GM19468 (cell line): ENCODE data around the gene RAP1GAP2.
"Not testable (repeated sequence)": the region's sequence is repeated elsewhere in the genome, so short reads cannot be mapped to it uniquely, and the experiment has no call there.

ENCODE experiments used
- ATAC-seq: cut with Tn5 transposase; IDR thresholded peaks from one replicate; pipeline ENCODE4 v1.9.1; 2021; ENCODE audit warnings: mild to moderate bottlenecking, moderate library complexity, moderate number of reproducible peaks; ENCODE audit not compliant: unreplicated experiment; ENCODE audit errors: extremely low read depth

RAP1GAP2 gene

GRCh38 chr17:3032258-3033247 lies 236.3 kb downstream of the RAP1GAP2 start:
- no peak for ATAC-seq

- no peak for ATAC-seq
Measured at GRCh38 chr17:3033248-3033640, 237.0 kb downstream of the RAP1GAP2 start.

DNA sequence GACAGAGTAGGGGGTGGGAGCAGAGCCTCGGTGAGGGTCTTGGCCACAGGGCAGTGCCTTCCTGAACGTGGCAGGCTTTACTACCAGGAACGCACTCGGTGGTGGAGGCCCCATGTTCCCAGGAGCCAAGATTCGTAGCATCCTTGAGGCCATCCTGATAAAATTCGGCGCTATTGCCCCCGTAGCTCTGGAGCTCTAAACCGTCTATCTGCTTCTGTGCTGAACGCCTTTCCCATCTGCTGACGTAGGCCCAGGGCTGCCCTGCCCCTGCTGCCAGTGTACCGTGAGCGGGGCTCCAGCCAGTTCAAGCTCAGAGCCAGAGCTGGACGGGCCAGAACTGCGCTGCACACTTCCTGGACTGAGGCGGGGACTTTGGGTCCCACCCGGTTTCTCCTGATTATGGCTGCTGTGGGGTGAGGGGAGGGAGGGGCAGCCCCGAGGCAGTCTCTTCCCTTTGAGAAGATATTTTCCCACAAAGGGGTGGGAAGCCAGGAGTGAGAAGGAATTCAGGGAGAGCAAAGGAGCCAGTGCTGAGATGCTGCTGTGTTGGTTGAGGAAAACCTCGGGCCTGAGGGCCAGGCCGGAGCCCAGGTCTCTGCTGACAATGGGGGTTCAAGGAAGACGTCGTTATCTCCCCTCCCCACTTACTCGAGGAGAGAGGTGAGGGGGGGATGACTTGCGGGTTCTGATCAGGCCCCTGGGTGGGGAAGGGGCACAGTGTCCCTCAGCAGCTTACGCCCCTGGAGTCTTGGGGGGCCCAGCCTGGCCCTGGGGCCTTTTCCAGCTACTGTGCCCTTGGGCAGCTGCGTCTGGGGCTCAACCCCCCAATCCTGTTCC lies 237.7 kb downstream of the RAP1GAP2 start:
- no peak for ATAC-seq

DNA sequence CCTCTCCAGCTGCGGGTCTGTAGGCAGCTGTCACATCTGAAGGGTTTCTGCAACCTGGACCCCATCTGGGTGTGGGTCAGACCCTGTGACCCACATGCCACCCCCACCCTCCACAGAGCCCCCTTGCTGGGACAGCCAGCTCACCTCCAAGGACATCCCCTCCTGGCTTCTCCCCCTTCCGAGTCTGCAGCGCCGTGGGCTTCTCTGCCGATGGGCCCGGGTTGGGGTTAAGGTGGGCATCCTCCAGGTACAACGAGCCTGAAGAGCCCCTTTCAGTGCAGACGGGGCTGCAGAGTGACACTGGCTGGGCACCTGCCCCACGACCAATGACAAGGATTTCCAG lies 238.3 kb downstream of the RAP1GAP2 start:
- no peak for ATAC-seq

- ATAC-seq: no peak
Measured at GRCh38 chr17:3035256-3035967, 239.2 kb downstream of the RAP1GAP2 start.

GRCh38 chr17:3035968-3036280 lies 239.7 kb downstream of the RAP1GAP2 start:
- ATAC-seq: no peak

GRCh38 chr17:3036800-3037199 lies 240.6 kb downstream of the RAP1GAP2 start:
- ATAC-seq: no peak

DNA sequence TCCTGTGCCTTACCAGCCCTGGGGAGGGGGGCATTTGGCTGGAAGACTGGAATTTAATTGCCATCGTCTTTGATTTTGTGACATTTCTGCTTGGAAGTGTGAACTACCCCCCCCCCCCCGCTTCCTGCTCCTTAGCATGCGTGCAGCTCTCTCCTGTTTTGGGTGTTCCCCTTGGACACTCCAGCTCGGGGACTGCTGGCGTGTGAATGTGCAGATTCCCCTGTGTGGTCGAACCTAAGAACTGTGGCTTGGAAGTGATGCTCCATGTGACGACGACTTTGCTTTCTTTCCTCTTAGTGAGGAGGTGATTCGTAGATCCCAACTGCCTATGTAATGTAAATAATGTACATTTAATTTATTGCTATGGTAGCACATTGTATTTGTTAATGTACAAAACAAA lies 241.0 kb downstream of the RAP1GAP2 start:
- ATAC-seq: no peak

GRCh38 chr17:3038941-3039340 lies 242.7 kb downstream of the RAP1GAP2 start:
- no peak for ATAC-seq

GRCh38 chr17:3039736-3040135 lies 243.5 kb downstream of the RAP1GAP2 start:
- ATAC-seq: no peak

- ATAC-seq: no peak
Measured at GRCh38 chr17:3040882-3041281, 244.6 kb downstream of the RAP1GAP2 start.

DNA sequence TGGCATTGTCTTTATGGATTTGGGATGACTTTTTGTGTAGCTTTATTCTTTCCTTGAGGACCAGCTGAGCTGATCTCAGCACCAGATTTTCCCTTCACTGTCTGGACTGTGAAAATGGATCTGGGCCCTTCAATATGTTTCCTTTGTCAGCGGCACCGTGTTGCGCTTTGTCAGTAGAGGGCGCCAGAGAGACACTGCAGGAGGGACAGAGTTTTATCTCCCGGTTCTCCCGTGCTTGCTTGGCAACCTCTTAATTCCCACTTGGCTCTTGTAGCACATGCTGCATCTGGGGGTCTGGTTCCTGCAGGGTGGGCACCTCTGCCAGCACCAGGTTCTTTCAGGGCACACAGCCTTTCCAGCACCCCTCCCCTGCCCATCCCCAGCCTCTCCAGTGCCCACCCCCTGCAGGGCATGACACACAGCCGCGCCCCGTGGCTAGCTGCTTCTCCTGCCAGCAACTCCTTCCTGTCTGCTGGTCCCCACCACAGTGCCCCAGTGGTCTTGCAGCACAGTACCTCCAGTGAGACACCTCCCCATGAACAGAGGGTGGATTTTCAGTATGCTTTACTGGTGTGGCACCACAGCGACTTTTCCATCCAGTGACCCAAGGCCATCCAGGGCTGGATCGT lies 247.6 kb downstream of the RAP1GAP2 start:
- ATAC-seq: no peak

GRCh38 chr17:3046753-3047152 lies 250.5 kb downstream of the RAP1GAP2 start:
- ATAC-seq: no peak

GRCh38 chr17:3048727-3049471 lies 252.7 kb downstream of the RAP1GAP2 start:
- peak; percentile 86 for ATAC-seq

GRCh38 chr17:3049705-3050295 lies 253.6 kb downstream of the RAP1GAP2 start:
- no peak for ATAC-seq

DNA sequence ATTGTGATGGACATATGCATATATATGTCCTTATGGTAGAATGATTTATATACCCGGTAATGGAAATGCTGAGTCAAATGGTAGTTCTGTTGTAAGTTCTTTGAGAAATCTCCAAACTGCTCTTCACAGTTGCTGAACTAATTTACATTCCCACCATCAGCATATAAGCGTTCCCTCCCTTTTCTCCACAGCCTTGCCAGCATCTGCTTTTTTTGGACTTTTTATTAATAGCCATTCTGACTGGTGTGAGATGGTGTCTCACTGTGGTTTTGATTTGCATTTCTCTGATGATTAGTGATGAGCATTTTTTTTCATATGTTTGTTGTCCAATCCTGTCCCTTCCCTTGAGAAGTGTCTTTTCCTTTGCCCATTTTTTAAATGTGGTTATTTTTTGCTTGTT lies 258.6 kb downstream of the RAP1GAP2 start:
- not testable (repeated sequence) for ATAC-seq

GRCh38 chr17:3062824-3063377 lies 266.7 kb downstream of the RAP1GAP2 start:
- ATAC-seq: not testable (repeated sequence)

- not testable (repeated sequence) for ATAC-seq
Measured at GRCh38 chr17:3063507-3063906, 267.3 kb downstream of the RAP1GAP2 start, which contains the start of gene OR1D5. Gene OR1D5, minus strand, starts transcription at chr17:3063607. Its CDS starts 0 bp downstream, at chr17:3063607.

- not testable (repeated sequence) for ATAC-seq
Measured at GRCh38 chr17:3065192-3065591, 269.0 kb downstream of the RAP1GAP2 start.
